GM10266 (cell line): ENCODE measurements around the gene CENATAC.
"Not testable (repeated sequence)": the region's sequence is repeated elsewhere in the genome, so short reads cannot be mapped to it uniquely, and the experiment has no call there.

Source experiments
- DNase-seq: peaks from one replicate; pipeline ENCODE4 v3.0.0; 2012; ENCODE audit errors: extremely low spot score
- TF ChIP-seq, protein P1 (sequence below): IDR thresholded peaks from 2 replicates; pipeline ENCODE4 v1.5.1; 2012; ENCODE audit warnings: mild to moderate bottlenecking, low read depth; ENCODE audit not compliant: control insufficient read depth, insufficient read depth; ENCODE audit errors: missing control alignments

CENATAC gene

DNA sequence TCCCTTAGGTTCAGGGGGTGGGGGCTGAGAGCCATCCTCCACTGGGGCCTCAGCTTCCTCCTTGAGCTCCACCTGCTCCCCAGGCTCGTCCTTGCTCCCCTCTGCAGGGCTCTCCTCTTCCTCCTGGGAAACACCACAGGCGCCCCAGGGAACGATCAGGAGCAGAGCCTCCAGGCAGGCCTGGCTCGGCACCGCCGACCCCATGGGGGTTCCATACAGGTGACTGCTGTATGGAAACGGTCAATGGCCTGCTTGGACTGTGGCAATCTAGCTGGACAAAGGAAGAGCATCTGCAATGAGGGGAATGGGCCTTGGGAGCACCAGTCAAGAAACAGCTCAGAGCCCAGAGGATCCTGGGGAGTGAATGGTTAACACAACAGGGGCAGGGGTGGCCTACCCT lies 51.1 kb downstream of the CENATAC start:
- TF ChIP-seq, protein P1, sequence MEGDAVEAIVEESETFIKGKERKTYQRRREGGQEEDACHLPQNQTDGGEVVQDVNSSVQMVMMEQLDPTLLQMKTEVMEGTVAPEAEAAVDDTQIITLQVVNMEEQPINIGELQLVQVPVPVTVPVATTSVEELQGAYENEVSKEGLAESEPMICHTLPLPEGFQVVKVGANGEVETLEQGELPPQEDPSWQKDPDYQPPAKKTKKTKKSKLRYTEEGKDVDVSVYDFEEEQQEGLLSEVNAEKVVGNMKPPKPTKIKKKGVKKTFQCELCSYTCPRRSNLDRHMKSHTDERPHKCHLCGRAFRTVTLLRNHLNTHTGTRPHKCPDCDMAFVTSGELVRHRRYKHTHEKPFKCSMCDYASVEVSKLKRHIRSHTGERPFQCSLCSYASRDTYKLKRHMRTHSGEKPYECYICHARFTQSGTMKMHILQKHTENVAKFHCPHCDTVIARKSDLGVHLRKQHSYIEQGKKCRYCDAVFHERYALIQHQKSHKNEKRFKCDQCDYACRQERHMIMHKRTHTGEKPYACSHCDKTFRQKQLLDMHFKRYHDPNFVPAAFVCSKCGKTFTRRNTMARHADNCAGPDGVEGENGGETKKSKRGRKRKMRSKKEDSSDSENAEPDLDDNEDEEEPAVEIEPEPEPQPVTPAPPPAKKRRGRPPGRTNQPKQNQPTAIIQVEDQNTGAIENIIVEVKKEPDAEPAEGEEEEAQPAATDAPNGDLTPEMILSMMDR: no peak
- DNase-seq: no peak

DNA sequence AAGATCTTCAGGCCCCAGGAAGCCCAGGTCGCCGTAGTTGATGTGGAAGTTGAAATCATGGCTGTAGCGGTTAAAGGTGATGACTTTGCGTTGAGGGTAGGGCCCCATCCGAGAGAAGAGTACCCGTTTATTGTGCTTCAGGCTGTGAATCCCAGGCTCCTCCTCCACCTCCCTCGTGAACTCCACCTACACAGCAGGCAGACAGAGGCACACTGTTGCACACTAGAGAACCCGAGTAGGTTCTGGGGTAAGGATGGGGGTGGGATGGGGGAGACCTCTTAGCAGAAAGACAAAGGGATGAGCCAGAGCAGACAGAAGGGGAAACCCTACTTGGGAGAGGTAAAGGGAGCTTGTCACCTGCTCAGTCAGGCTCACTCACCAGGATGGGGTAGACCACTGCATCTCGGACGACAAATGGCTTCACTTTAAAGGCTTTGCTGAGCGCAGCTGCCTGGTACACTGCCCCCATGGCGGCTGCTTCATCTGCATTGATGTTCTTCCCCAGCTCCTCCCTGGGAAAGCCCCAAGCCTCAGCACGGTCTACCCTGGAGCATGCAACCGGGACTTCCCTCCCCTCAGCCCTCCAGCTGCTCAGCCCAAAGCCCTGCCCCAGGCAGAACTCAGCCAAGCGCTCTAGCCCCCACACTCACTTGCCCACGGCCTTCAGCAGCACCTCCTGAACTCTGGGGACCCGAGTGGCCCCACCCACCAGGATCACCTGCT lies 53.7 kb downstream of the CENATAC start:
- peak; percentile 80 for DNase-seq
- TF ChIP-seq, protein P1: no peak

GRCh38 chr11:119052163-119052814 lies 54.4 kb downstream of the CENATAC start:
- DNase-seq: no peak
- TF ChIP-seq, protein P1: no peak

DNA sequence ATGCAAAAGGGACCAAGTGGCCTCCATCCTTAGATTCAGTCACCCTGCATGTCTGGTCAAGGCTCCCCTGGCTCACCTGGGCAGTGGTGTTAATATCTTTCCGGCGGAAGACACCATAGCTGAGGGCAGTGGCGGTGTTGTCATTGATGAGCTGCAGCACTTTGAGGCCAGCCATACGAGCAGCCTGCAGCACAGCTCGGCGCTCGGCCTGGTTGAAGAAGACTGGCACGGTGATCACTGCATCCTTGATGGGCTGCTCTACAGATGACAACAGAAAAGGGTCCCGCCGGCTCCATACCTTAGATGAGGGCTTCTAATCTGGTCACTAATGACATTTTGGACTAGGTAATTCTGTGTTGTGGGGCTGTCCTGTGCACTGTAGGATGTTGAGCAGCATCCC lies 56.5 kb downstream of the CENATAC start:
- no peak for DNase-seq
- TF ChIP-seq, protein P1: no peak

GRCh38 chr11:119055901-119056300 lies 58.0 kb downstream of the CENATAC start:
- TF ChIP-seq, protein P1: peak; percentile 34
- no peak for DNase-seq

DNA sequence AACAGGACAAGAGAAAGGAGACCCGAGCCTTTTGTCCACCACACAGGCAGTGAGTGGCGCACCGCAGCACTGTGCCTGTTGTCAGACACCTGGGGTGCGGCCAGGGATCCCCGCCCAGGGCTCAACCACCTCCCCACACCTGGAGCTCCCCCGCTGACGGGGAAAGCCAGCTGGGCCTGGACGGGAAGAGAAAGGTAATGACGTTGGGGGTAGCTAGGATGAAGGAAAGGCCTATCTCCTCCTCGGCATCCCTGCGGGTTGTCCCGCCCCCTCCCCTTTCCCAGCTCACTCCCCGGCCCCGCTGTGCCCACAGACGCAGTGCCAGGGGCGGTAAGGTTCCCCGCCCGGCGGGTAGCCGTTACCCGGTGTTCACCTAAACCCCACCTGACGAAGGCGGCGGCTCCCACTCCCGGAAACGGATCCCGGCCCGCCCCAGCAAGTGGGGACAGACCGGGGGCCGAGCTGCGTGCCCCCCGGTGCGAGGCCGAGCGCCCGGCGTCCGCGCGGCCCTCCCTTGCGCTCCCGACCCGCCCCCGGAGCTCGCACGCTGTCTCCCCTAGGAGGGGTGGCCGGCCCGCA lies 58.6 kb downstream of the CENATAC start:
- DNase-seq: peak; percentile 37
- TF ChIP-seq, protein P1: no peak

DNA sequence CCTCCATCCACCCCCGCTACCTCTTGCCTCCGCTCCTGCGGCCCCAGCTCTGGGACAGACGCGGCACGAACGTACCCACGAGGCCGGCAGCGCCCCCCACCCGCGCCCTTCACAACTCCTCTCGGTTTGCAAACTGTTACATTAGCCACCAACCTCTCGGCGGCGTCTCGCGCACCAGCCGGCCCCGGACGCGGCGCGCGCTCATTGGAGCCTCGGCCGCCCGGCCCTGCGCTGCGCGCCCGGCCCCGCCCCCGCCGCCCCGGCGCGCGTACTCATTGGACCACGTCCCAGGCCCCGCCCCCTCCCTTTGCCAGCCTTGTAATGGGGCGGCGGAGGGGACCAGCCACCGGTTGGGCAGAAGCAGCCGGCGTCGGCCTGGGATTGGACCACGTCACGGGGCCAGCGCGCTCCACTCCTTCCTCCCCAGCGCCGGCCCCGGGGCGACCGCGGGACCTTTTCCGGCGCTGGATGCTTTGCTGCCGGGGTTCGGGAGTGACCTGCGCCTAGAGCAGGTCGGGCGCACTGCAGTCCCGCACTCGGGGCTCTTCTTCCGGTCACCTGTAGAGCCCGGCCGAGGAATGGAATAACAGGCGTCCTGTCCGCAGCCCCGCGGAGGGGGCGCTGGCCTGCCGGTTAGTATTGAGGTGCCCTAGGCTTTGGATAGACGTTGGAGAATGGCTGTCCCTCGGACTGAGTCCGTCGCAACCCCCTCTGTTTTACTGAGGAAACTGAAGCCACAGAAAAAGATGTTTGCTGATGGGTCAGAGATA lies 59.2 kb downstream of the CENATAC start, which contains the start of gene HYOU1:
Gene HYOU1, minus strand, starts transcription at position 206 of the 770 bp plus-strand sequence. CDS start 1,045 bp downstream, outside the sequence.
- TF ChIP-seq, protein P1: peak; percentile 28
- DNase-seq: peak; percentile 99

DNA sequence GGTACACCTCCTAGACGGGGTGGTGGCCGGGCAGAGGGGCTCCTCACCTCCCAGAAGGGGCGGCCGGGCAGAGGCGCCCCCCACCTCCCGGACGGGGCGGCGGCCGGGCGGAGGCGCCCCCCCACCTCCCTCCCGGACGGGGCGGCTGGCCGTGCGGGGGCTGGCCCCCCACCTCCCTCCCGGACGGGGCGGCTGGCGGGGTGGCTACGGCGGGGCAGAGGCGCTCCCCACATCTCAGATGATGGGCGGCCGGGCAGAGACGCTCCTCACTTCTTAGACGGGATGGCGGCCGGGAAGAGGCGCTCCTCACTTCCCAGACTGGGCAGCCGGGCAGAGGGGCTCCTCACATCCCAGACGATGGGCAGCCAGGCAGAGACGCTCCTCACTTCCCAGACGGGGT lies 61.2 kb downstream of the CENATAC start:
- not testable (repeated sequence) for DNase-seq
